ENCODE measurements around the gene MRPL16. TPM values are rescaled to one million over a fixed set of nuclear protein-coding genes. Genes with fewer than 3 reads are reported as not detected.

The MRPL16 gene
- total and polyA plus RNA-seq, 8 donors, result 8.8 to 65.4 (median 41.1) TPM

GRCh38 chr11:59776210-59777066 is 34.1 kb downstream of the MRPL16 start:
- DNase-seq, result peak in 1 of 2 donors; percentile 87
- intact Hi-C loops (cut with DNase I; ENCODE audit: low total_unique reads), result no loop called here
- Histone ChIP-seq H3K9me3 (no peaks in the 10 kb centered on the region), H3K4me3 (no peak overlapping the region), H3K4me1 (peaks cover 28 to 56% (median 39%) of the 10 kb centered on the region in 4 donors), H3K36me3 (peaks cover 15 to 48% (median 41%) of the 10 kb centered on the region in 4 donors), H3K27me3 (no peaks in the 10 kb centered on the region), H3K27ac (peak overlapping the region in 3 of 5 donors; percentile 7 to 70 (median 56))
- TF ChIP-seq POLR2A (IDR thresholded peaks at IDR 0.05), result no peak
- peak in 2 of 3 donors; percentile 55 to 75 for TF ChIP-seq POLR2AphosphoS5 (IDR thresholded peaks at IDR 0.05)
- 46 to 68% (median 49%) methylated on average over 5 of the region's 5 CpGs for WGBS, 5 donors

- no peaks in the 10 kb centered on the region for H3K9me3 ChIP-seq
Observed at GRCh38 chr11:59773083-59773440, 37.5 kb downstream of the MRPL16 start.

GRCh38 chr11:59771605-59772004 is 39.0 kb downstream of the MRPL16 start:
- no peak for DNase-seq
- Histone ChIP-seq H3K4me1 (peaks cover 24 to 82% (median 36%) of the 10 kb centered on the region in 4 donors), H3K36me3 (peaks cover 15 to 28% (median 26%) of the 10 kb centered on the region in 4 donors), H3K9me3 (no peaks in the 10 kb centered on the region), H3K4me3 (no peak overlapping the region), H3K27ac (peak overlapping the region in 4 of 5 donors; percentile 16 to 74 (median 64)), H3K27me3 (no peaks in the 10 kb centered on the region)
- TF ChIP-seq POLR2A (IDR thresholded peaks at IDR 0.05), result no peak
- TF ChIP-seq POLR2AphosphoS5 (IDR thresholded peaks at IDR 0.05), result no peak
- no peak for TF ChIP-seq EP300 (IDR thresholded peaks at IDR 0.05)
- no peak for TF ChIP-seq CTCF (IDR thresholded peaks at IDR 0.05)
- intact Hi-C loops (cut with DNase I; ENCODE audit: low total_unique reads), result no loop called here
- WGBS, 5 donors, result 54 to 77% (median 74%) methylated on average over 4 of the region's 4 CpGs

More at GRCh38 chr11:59773083-59773440, 37.5 kb downstream of the MRPL16 start:
- H3K27ac ChIP-seq, result peak overlapping the region in 3 of 5 donors; percentile 55 to 74 (median 73)
- intact Hi-C loops (cut with DNase I; ENCODE audit: low total_unique reads), result no loop called here
- no peak for DNase-seq
- H3K4me1 ChIP-seq, result peaks cover 26 to 82% (median 35%) of the 10 kb centered on the region in 4 donors
- H3K4me3 ChIP-seq, result no peak overlapping the region
- TF ChIP-seq EP300 (IDR thresholded peaks at IDR 0.05) (no peak), POLR2AphosphoS5 (IDR thresholded peaks at IDR 0.05) (no peak), POLR2A (IDR thresholded peaks at IDR 0.05) (no peak), CTCF (IDR thresholded peaks at IDR 0.05) (no peak)
- H3K27me3 ChIP-seq, result no peaks in the 10 kb centered on the region
- 80 to 94% (median 86%) methylated on average over 5 of the region's 5 CpGs for WGBS, 5 donors
- H3K36me3 ChIP-seq, result peaks cover 15 to 33% (median 30%) of the 10 kb centered on the region in 4 donors

GRCh38 chr11:59770869-59771268 is 39.7 kb downstream of the MRPL16 start:
- TF ChIP-seq POLR2AphosphoS5 (IDR thresholded peaks at IDR 0.05), result no peak
- DNase-seq, result no peak
- intact Hi-C loops (cut with DNase I; ENCODE audit: low total_unique reads), result no loop called here
- 89 to 97% (median 92%) methylated on average over 8 of the region's 8 CpGs for WGBS, 5 donors
- peaks cover 15 to 27% (median 25%) of the 10 kb centered on the region in 4 donors for H3K36me3 ChIP-seq
- peaks cover 30 to 82% (median 39%) of the 10 kb centered on the region in 4 donors for H3K4me1 ChIP-seq
- H3K4me3 ChIP-seq, result no peak overlapping the region
- no peaks in the 10 kb centered on the region for H3K27me3 ChIP-seq
- no peaks in the 10 kb centered on the region for H3K9me3 ChIP-seq
- H3K27ac ChIP-seq, result peak overlapping the region in 1 of 5 donors; percentile 74

GRCh38 chr11:59770319-59770718 is 40.3 kb downstream of the MRPL16 start:
- H3K9me3 ChIP-seq, result no peaks in the 10 kb centered on the region
- WGBS, 5 donors, result 88 to 94% (median 92%) methylated on average over 3 of the region's 3 CpGs
- peaks cover 30 to 82% (median 44%) of the 10 kb centered on the region in 4 donors for H3K4me1 ChIP-seq

More at GRCh38 chr11:59770319-59770718, 40.3 kb downstream of the MRPL16 start:
- no peak for TF ChIP-seq EP300 (IDR thresholded peaks at IDR 0.05)
- Histone ChIP-seq H3K27me3 (no peaks in the 10 kb centered on the region), H3K36me3 (peaks cover 11 to 21% (median 20%) of the 10 kb centered on the region in 4 donors), H3K27ac (no peak overlapping the region), H3K4me3 (no peak overlapping the region)
- intact Hi-C loops (cut with DNase I; ENCODE audit: low total_unique reads), result no loop called here
- DNase-seq, result no peak
